GM23338 (cell line): ENCODE results near the gene FCHSD1. TPM values are rescaled to one million over a fixed set of nuclear protein-coding genes. Genes with fewer than 3 reads are reported as not detected.

Experiments used
- ATAC-seq: fragments of 200-7000 bp; cut with Tn5 transposase; 3 replicates; pipeline ENCODE4 v1.9.1; 2020
- DNase-seq: peaks from one replicate; pipeline ENCODE4 v3.0.0-alpha.2; 2015; ENCODE audit warnings: low spot score
- H2AFZ ChIP-seq: fragments of 200-600 bp; sonication (generic); 2 replicates; pipeline ENCODE4 v1.8.0; 2016; ENCODE audit warnings: antibody characterized with exemption, mild to moderate bottlenecking, moderate library complexity
- H3F3A ChIP-seq: fragments of 200-600 bp; sonication (generic); replicated peaks from 2 replicates; pipeline ENCODE4 v1.8.0; 2017; ENCODE audit warnings: antibody characterized with exemption, mixed run types, low read depth
- H3K27ac ChIP-seq: fragments of 200-600 bp; sonication (generic); 2 replicates; pipeline ENCODE4 v1.6.1; 2016; ENCODE audit warnings: low read depth
- H3K27me3 ChIP-seq: fragments of 200-600 bp; sonication (generic); 2 replicates; pipeline ENCODE4 v1.8.0; 2016; ENCODE audit warnings: mild to moderate bottlenecking, mixed run types, moderate library complexity; ENCODE audit not compliant: insufficient read depth
- H3K36me3 ChIP-seq: fragments of 200-600 bp; sonication (generic); 2 replicates; pipeline ENCODE4 v1.8.0; 2016; ENCODE audit warnings: mild to moderate bottlenecking; ENCODE audit not compliant: insufficient read depth
- H3K4me1 ChIP-seq: fragments of 200-600 bp; sonication (generic); 2 replicates; pipeline ENCODE4 v1.8.0; 2016; ENCODE audit warnings: mild to moderate bottlenecking, moderate library complexity; ENCODE audit not compliant: insufficient read depth
- H3K4me2 ChIP-seq: fragments of 200-600 bp; sonication (generic); 2 replicates; pipeline ENCODE4 v1.7.1; 2017; ENCODE audit warnings: mixed run types
- H3K4me3 ChIP-seq: fragments of 200-600 bp; sonication (generic); 2 replicates; pipeline ENCODE4 v1.6.1; 2016; ENCODE audit warnings: mixed run types
- H3K79me2 ChIP-seq: fragments of 200-600 bp; sonication (generic); replicated peaks from 2 replicates; pipeline ENCODE4 v1.8.0; 2017; ENCODE audit warnings: mild to moderate bottlenecking; ENCODE audit not compliant: insufficient read depth
- H3K9me2 ChIP-seq: fragments of 200-600 bp; sonication (generic); 2 replicates; pipeline ENCODE4 v1.8.0; 2017; ENCODE audit not compliant: insufficient read depth
- H4K20me1 ChIP-seq: fragments of 200-600 bp; sonication (generic); replicated peaks from 2 replicates; pipeline ENCODE4 v1.8.0; 2017; ENCODE audit warnings: mild to moderate bottlenecking; ENCODE audit not compliant: insufficient read depth
- H3K27ac Mint-ChIP-seq: 2 replicates; pipeline ENCODE4 v1.8.0; 2020; ENCODE audit warnings: inconsistent platforms, mild to moderate bottlenecking, moderate library complexity, mixed read lengths
- H3K27me3 Mint-ChIP-seq: 3 replicates; pipeline ENCODE4 v1.8.0; 2022; ENCODE audit warnings: low read depth, mild to moderate bottlenecking, moderate library complexity, mixed read lengths, inconsistent platforms; ENCODE audit not compliant: insufficient read depth, poor library complexity
- H3K36me3 Mint-ChIP-seq: 3 replicates; pipeline ENCODE4 v1.8.0; 2021; ENCODE audit warnings: low read depth, mild to moderate bottlenecking, inconsistent platforms, moderate library complexity, mixed read lengths
- H3K4me1 Mint-ChIP-seq: 3 replicates; pipeline ENCODE4 v1.8.0; 2020; ENCODE audit warnings: mild to moderate bottlenecking, inconsistent platforms, mixed read lengths
- H3K4me3 Mint-ChIP-seq: 3 replicates; pipeline ENCODE4 v1.8.0; 2021; ENCODE audit warnings: moderate library complexity, mild to moderate bottlenecking, inconsistent platforms, mixed read lengths
- H3K9me3 Mint-ChIP-seq: 3 replicates; pipeline ENCODE4 v1.8.0; 2020; ENCODE audit warnings: moderate library complexity, mild to moderate bottlenecking, inconsistent platforms, mixed read lengths
- CREB1 ChIP-seq: fragments of 250-450 bp; sonication (Bioruptor Pico); IDR thresholded peaks from 2 replicates; pipeline ENCODE4 v1.5.0; 2020; ENCODE audit warnings: low read depth, mild to moderate bottlenecking, moderate library complexity
- CTCF ChIP-seq, 2 experiments: fragments of 200-600 bp in 1 of 2; sonication (generic) in 1 of 2; conservative IDR thresholded peaks; 2 replicates each; pipeline versions ENCODE4 v1.5.1 to v1.6.1; 2016 to 2017; ENCODE audit warnings: antibody characterized with exemption in 2 of 2, low read depth in 2 of 2, mild to moderate bottlenecking in 2 of 2, moderate library complexity in 1 of 2
- ETS1 ChIP-seq: IDR thresholded peaks from 2 replicates; pipeline ENCODE4 v1.6.1; 2016; ENCODE audit warnings: antibody characterized with exemption
- EZH2 ChIP-seq: fragments of 200-600 bp; sonication (generic); IDR thresholded peaks from one replicate; pipeline ENCODE4 v1.8.0; 2017; ENCODE audit warnings: antibody characterized with exemption, mild to moderate bottlenecking, low read depth; ENCODE audit not compliant: unreplicated experiment
- EZH2phosphoT487 ChIP-seq: fragments of 200-600 bp; sonication (generic); IDR thresholded peaks from one replicate; pipeline ENCODE4 v1.8.1; 2018; ENCODE audit warnings: antibody characterized with exemption; ENCODE audit not compliant: unreplicated experiment
- JUNB ChIP-seq: IDR thresholded peaks from one replicate; pipeline ENCODE4 v1.6.1; 2016; ENCODE audit warnings: antibody characterized with exemption; ENCODE audit not compliant: unreplicated experiment
- NANOG ChIP-seq: IDR thresholded peaks from 2 replicates; pipeline ENCODE4 v1.6.1; 2016; ENCODE audit warnings: antibody characterized with exemption, borderline replicate concordance
- POLR2AphosphoS5 ChIP-seq: IDR thresholded peaks from 2 replicates; pipeline ENCODE4 v1.6.1; 2016; ENCODE audit warnings: antibody characterized with exemption, low read depth
- REST ChIP-seq: IDR thresholded peaks from one replicate; pipeline ENCODE4 v1.6.1; 2018; ENCODE audit warnings: antibody characterized with exemption; ENCODE audit not compliant: unreplicated experiment
- STAT1 ChIP-seq: IDR thresholded peaks from one replicate; pipeline ENCODE4 v1.6.1; 2016; ENCODE audit warnings: antibody characterized with exemption; ENCODE audit not compliant: unreplicated experiment
- ZNF114 ChIP-seq: fragments of 250-450 bp; sonication (Bioruptor Pico); IDR thresholded peaks from 2 replicates; pipeline ENCODE4 v1.5.0; 2020; ENCODE audit warnings: mild to moderate bottlenecking, moderate library complexity
- ZNF331 ChIP-seq: fragments of 250-450 bp; sonication (Bioruptor Pico); IDR thresholded peaks from 2 replicates; pipeline ENCODE4 v1.5.0; 2020; ENCODE audit warnings: low read depth, mild to moderate bottlenecking, moderate library complexity
- polyA plus RNA-seq: library from polyadenylated mRNA; unstranded; fragments of >200 nt; fragmentation: Nextera tagmentation; extraction: Ambion mirVana; gene quantifications from 2 replicates; pipeline ENCODE4 v1.2.1, GENCODE V29; 2016
- total RNA-seq: library from RNA; depleted of rRNA; stranded (reverse); fragments of >200 nt; shearing (Covaris generic); gene quantifications from 2 replicates; pipeline ENCODE4 v1.2.3, GENCODE V29; 2014

Gene FCHSD1
- total and polyA plus RNA-seq, 2 experiments from 2014 or later = 24.7 to 46.6 TPM

DNA sequence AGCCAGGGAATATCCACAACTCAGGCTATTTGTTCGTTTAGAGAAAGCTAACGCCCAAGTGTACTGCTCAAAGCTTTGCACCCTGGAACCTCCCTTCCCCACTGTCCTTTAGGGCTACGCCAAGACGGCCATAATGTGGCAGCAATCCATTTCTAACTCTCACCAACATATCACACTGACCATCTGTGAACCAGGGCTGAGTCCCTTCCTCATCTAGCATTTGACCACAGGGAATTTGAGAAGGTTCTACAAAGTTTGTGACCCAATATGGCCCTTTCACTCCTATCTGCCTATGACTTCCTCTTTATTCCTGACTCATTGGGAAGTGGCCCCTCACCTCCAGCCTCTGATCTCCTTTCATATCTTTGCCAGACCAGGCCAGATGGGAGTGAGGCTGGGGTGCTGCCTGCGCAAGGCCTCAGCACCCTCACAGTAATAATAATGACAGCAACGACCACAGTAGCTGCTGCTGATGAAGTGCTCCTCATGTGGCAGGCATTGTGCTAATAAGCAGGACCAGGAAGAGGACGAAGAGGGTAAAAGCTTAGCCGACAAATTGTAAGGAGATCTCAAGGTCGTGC, 40.2 kb upstream of the FCHSD1 start (continued):
- TF ChIP-seq POLR2AphosphoS5 = no peak
- TF ChIP-seq ZNF331 (CRISPR knock-in tag) = no peak
- TF ChIP-seq EZH2 = no peak
- no peak for TF ChIP-seq REST
- TF ChIP-seq STAT1 = no peak

DNA sequence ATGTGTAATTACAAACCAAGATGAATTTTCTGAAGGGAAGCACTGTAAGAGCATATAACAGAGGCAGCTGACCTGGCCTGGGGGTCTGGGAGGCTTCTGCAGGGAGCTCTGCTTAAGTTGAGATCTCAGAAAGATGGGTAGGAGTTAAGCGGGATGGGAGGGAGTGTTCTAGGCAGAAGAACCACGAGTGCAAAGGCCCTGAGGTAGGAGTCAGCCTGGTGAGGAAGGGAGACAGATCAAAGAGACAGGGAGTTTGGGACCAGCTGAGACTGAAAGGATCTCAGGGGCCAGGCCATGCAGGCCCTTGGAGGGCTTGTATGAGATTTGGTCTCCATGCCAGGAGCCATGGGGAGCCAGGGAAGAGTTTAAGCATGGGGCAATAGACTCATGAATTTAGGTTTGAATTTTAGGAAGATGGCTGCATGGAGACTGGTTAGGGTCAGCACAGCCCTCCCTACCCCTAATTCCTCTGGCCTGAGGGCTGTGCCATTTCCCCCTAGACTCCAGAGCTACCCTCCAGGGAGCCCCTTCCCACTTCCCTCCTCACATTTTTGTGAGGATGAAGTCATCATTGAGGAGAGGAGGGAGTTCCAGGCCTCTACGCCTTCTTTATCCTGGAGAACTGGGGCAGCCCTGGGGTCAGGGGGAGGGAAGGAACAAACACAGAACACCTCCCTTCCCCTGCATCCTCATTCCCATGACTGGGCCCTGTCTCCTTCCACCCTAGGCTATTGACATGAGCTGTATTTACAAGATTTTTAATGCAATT, 35.6 kb upstream of the FCHSD1 start:
- no peak overlapping the region for H3K4me3 ChIP-seq
- peaks cover 24% of the 10 kb centered on the region for H3K4me1 Mint-ChIP-seq
- peaks cover 16% of the 10 kb centered on the region for H3K4me1 ChIP-seq
- H3K27ac ChIP-seq = no peak overlapping the region
- H3K36me3 ChIP-seq = no peaks in the 10 kb centered on the region
- peaks cover 3% of the 10 kb centered on the region for H3K27me3 Mint-ChIP-seq
- H3K27ac Mint-ChIP-seq = no peak overlapping the region
- no peaks in the 10 kb centered on the region for H4K20me1 ChIP-seq
- no peaks in the 10 kb centered on the region for H3K36me3 Mint-ChIP-seq
- peaks cover 8% of the 10 kb centered on the region for H3F3A ChIP-seq
- H3K9me3 Mint-ChIP-seq = no peaks in the 10 kb centered on the region
- ATAC-seq (no peak; the same call in 2 of the 3 replicates), DNase-seq (peak; percentile 24)
- no peak overlapping the region for H2AFZ ChIP-seq
- no peaks in the 10 kb centered on the region for H3K27me3 ChIP-seq
- H3K9me2 ChIP-seq = no peaks in the 10 kb centered on the region
- H3K79me2 ChIP-seq = no peaks in the 10 kb centered on the region
- no peak overlapping the region for H3K4me2 ChIP-seq
- H3K4me3 Mint-ChIP-seq = no peak overlapping the region; the same call in 2 of the 3 replicates
- TF ChIP-seq ETS1 (no peak), REST (no peak), ZNF114 (CRISPR knock-in tag) (no peak), CTCF (conservative IDR thresholded peaks at IDR 0.05; ENCODE audit: low read depth in 2 of 2) (no peak), POLR2AphosphoS5 (no peak), NANOG (no peak), JUNB (no peak), EZH2phosphoT487 (no peak), STAT1 (no peak), CREB1 (no peak), EZH2 (no peak), ZNF331 (CRISPR knock-in tag) (no peak)
